Measurements from ENCODE around the gene POR.
"Not testable (repeated sequence)": the region's sequence is repeated elsewhere in the genome, so short reads cannot be mapped to it uniquely, and the experiment has no call there.

The POR gene

DNA sequence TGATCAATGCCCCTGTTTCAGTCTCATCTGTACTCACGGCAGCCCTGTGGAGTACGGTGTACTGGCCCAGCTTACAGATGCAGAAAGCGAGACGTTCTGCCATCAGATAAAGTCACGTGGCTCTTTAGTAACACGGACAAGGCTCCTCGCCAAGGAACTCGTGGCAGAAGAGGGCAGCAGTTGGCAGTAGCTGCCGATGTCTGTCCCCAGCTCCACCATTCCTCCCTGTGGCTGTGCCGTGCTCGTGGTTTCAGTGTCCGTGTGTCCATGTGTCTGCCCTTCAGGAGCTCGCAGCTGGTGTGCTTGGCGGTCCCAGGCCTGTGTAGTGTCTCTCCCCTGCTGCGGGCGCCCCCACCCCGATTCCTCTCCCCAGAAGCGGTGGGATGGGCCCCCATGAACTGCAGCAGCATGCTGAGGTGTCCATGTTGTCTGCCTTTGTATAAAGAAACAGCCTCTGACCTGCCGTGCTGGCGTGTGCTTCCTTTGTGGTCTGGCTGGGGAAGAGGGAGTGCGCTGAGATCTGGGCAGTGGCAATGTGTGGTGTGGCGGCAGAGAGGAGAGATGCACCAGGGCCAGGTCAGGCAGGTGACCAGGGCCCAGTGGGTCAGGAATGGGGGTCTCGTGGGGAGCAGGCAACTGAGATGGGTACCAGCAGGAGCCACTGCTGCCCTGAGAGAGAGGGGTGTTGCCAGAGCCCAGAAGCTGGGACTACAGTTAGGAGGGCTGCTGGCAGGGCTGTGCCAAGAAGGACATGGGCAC lies 26.3 kb upstream of the POR start:
- Histone ChIP-seq H3K4me3 (ENCODE audit: low read depth in 1 of 2, low read length in 2 of 2) (no peak overlapping the region), H3K27ac (ENCODE audit: low read length) (no peak overlapping the region), H3K9me3 (ENCODE audit: control insufficient read depth in 1 of 2, low read length in 2 of 2) (no peaks in the 10 kb centered on the region), H3K27me3 (ENCODE audit: low read depth, low read length) (no peaks in the 10 kb centered on the region), H3K36me3 (ENCODE audit: control insufficient read depth in 1 of 2, insufficient read depth in 2 of 2, low read length in 2 of 2) (peaks cover 16 to 45% of the 10 kb centered on the region in 2 donors), H3K4me1 (ENCODE audit: control insufficient read depth in 1 of 2, insufficient read depth in 2 of 2, low read length in 2 of 2) (peaks cover 0 to 5% of the 10 kb centered on the region in 2 donors)

DNA sequence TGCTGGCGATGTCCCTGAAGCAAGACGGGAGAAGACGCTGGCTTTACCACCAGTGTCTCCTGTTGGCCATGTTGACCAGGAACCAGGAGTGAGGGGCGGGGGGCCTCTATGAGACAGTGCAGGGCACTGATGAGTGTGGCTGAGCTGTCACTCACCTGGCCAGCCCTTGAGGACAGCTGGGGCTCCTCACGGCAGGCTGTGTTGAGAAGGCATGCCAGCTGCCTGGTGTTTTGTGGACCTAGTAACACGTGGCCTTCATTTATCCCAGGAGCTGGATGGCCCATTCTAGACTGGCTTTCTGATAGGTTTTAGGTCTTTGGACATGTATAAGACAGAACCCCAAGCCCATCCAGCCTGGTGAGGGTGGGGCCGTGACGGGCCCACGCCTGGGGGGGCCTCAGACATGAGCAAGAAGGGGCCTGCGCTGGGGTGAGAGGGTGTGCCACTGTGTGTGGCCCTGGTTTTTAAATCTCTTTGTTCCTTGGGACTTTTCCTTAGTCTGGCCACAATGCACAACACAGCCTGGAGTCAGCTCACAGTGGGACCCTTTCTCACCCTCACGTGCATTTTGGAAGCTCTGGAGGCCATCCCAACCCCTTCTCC lies 25.6 kb upstream of the POR start:
- peaks cover 12 to 39% of the 10 kb centered on the region in 2 donors for H3K36me3 ChIP-seq (ENCODE audit: control insufficient read depth in 1 of 2, insufficient read depth in 2 of 2, low read length in 2 of 2)
- no peaks in the 10 kb centered on the region for H3K9me3 ChIP-seq (ENCODE audit: control insufficient read depth in 1 of 2, low read length in 2 of 2)
- H3K4me3 ChIP-seq (ENCODE audit: low read depth in 1 of 2, low read length in 2 of 2): no peak overlapping the region
- no peak overlapping the region for H3K27ac ChIP-seq (ENCODE audit: low read length)
- peaks cover 0 to 5% of the 10 kb centered on the region in 2 donors for H3K4me1 ChIP-seq (ENCODE audit: control insufficient read depth in 1 of 2, insufficient read depth in 2 of 2, low read length in 2 of 2)
- no peaks in the 10 kb centered on the region for H3K27me3 ChIP-seq (ENCODE audit: low read depth, low read length)

DNA sequence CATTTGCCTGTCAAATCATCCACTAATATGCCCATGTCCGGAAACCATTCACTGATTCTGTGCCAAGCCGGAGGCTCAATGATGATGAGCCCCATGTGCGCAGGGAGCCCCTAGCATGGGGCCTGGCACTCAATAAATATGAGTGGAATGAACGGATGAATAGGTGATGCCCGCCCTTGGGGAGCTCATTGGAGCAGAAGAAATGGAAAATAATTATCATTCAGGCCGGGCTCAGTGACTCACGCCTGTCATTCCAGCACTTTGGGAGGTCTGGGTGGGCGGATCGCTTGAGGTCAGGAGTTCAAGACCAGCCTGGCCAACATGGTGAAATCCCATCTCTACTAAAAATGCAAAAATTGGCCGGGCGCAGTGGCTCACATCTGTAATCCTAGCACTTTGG lies 25.1 kb upstream of the POR start:
- H3K36me3 ChIP-seq (ENCODE audit: control insufficient read depth in 1 of 2, insufficient read depth in 2 of 2, low read length in 2 of 2): peaks cover 9 to 34% of the 10 kb centered on the region in 2 donors
- H3K4me3 ChIP-seq (ENCODE audit: low read depth in 1 of 2, low read length in 2 of 2): no peak overlapping the region
- no peaks in the 10 kb centered on the region for H3K9me3 ChIP-seq (ENCODE audit: control insufficient read depth in 1 of 2, low read length in 2 of 2)
- peaks cover 0 to 5% of the 10 kb centered on the region in 2 donors for H3K4me1 ChIP-seq (ENCODE audit: control insufficient read depth in 1 of 2, insufficient read depth in 2 of 2, low read length in 2 of 2)
- no peak overlapping the region for H3K27ac ChIP-seq (ENCODE audit: low read length)
- H3K27me3 ChIP-seq (ENCODE audit: low read depth, low read length): no peaks in the 10 kb centered on the region

DNA sequence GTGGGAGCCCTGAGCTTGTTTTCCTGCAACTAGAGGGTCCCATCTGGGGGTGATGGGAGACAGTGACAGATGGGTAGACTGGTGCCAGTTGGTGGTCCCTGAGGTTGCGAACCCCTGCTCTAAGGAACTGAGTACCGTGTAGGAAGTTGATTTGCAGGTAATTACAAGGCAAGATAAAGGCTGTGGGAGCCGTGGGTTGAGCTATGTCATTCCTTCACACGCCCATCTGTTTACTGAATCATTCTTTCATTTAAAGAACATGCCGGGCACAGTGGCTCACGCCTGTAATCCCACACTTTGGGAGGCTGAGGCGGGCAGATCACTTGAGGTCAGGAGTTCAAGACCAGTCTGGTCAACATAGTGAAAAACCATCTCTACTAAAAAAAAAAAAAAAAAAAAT lies 23.7 kb upstream of the POR start:
- not testable (repeated sequence) for H3K27ac ChIP-seq (ENCODE audit: low read length); H3K4me3 ChIP-seq (ENCODE audit: low read depth in 1 of 2, low read length in 2 of 2); H3K27me3 ChIP-seq (ENCODE audit: low read depth, low read length); H3K4me1 ChIP-seq (ENCODE audit: control insufficient read depth in 1 of 2, insufficient read depth in 2 of 2, low read length in 2 of 2); H3K9me3 ChIP-seq (ENCODE audit: control insufficient read depth in 1 of 2, low read length in 2 of 2)
- peaks cover 4 to 22% of the 10 kb centered on the region in 2 donors for H3K36me3 ChIP-seq (ENCODE audit: control insufficient read depth in 1 of 2, insufficient read depth in 2 of 2, low read length in 2 of 2)

DNA sequence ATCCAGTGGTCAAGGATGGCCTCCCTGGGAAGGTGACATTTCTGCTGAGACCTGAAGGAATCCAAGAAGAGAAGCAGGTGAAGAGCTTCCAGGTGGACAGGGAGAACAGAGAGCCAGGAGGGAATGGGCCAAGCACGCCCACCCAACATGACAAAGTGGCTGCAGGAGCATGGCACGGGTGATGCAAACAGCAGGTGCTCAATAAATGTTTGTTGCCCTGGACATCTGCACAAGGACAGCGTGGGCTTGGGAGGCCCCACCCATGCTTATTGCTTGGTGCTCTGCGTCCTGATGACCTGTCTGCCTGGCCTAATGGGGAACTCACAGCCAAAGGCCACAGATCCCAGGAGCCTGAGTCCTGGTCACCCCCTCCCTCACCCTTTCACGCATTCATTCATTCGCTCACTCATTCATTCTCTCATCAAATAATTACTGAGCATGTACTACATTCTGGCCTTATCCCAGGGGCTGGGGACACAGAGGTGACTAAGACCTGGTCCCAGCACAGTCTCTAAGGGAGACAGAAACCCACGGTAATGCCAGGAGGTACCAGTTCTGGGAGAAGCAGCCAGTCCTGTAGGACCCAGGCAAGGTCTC lies 23.0 kb upstream of the POR start:
- Histone ChIP-seq H3K9me3 (ENCODE audit: control insufficient read depth in 1 of 2, low read length in 2 of 2) (no peaks in the 10 kb centered on the region), H3K4me1 (ENCODE audit: control insufficient read depth in 1 of 2, insufficient read depth in 2 of 2, low read length in 2 of 2) (peaks cover 0 to 5% of the 10 kb centered on the region in 2 donors), H3K4me3 (ENCODE audit: low read depth in 1 of 2, low read length in 2 of 2) (no peak overlapping the region), H3K27me3 (ENCODE audit: low read depth, low read length) (no peaks in the 10 kb centered on the region), H3K27ac (ENCODE audit: low read length) (no peak overlapping the region), H3K36me3 (ENCODE audit: control insufficient read depth in 1 of 2, insufficient read depth in 2 of 2, low read length in 2 of 2) (peaks cover 4 to 16% of the 10 kb centered on the region in 2 donors)

DNA sequence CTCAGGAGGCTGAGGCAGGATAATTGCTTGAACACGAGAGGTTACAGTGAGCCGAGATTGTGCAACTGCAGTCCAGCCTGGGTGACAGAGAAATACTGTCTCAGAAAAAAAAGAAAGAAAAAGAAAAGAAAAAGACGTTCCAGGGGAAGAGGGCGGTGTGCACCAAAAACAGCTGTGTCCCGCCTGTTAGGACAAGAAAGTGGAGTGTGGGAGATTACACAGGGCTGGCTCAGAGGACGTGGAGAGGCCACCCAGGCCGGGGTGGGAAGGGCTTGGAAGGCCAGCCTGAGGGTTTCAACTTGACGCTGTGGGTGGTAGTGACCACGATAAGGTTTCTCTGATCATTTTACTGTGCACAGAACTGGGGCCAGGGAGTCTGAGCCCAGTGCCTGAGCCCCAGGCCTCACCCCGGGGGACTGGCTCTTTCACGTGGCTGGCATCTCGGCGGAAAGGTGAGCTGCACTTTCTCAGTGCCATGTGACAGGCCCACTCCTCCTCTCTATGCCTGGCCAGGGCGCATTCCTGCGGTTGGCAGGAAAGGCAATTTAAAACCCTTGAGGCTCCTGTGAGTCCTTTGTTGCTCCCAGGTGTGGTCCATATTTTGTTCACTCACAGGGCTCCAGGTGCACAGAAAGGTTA lies 22.2 kb upstream of the POR start:
- H3K27ac ChIP-seq (ENCODE audit: low read length): no peak overlapping the region
- no peaks in the 10 kb centered on the region for H3K9me3 ChIP-seq (ENCODE audit: control insufficient read depth in 1 of 2, low read length in 2 of 2)
- no peak overlapping the region for H3K4me3 ChIP-seq (ENCODE audit: low read depth in 1 of 2, low read length in 2 of 2)
- peaks cover 4 to 11% of the 10 kb centered on the region in 2 donors for H3K36me3 ChIP-seq (ENCODE audit: control insufficient read depth in 1 of 2, insufficient read depth in 2 of 2, low read length in 2 of 2)
- no peaks in the 10 kb centered on the region for H3K27me3 ChIP-seq (ENCODE audit: low read depth, low read length)
- peaks cover 0 to 5% of the 10 kb centered on the region in 2 donors for H3K4me1 ChIP-seq (ENCODE audit: control insufficient read depth in 1 of 2, insufficient read depth in 2 of 2, low read length in 2 of 2)

DNA sequence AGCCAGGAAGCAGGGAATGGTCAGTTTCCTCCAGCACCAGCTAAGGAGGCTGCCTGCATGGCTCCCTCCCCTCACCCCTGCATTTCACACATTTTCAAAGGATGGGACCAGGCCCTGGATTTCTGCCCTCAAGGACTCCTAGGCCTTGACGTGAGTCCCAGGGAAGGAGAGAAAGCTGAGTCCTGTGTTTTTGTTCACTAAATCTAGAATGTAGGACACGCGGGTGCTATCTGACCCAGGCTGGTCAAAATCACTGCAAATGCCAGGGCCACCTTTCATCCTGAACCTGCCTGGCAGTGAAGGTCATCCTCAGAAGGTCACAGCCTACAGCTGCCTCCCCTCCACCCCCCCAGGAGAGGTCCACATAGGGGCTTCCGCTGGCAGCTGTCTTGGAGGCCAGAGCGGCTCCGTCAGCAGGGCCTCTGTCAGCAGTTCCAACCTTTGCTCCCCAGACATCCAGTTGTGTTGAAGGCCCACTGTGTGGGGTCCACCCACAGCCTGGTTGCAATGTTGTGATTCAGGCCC lies 18.1 kb upstream of the POR start:
- H3K27ac ChIP-seq (ENCODE audit: low read length): no peak overlapping the region
- H3K4me1 ChIP-seq (ENCODE audit: control insufficient read depth in 1 of 2, insufficient read depth in 2 of 2, low read length in 2 of 2): peaks cover 0 to 5% of the 10 kb centered on the region in 2 donors
- H3K36me3 ChIP-seq (ENCODE audit: control insufficient read depth in 1 of 2, insufficient read depth in 2 of 2, low read length in 2 of 2): no peaks in the 10 kb centered on the region
- H3K9me3 ChIP-seq (ENCODE audit: control insufficient read depth in 1 of 2, low read length in 2 of 2): no peaks in the 10 kb centered on the region
- no peaks in the 10 kb centered on the region for H3K27me3 ChIP-seq (ENCODE audit: low read depth, low read length)
- no peak overlapping the region for H3K4me3 ChIP-seq (ENCODE audit: low read depth in 1 of 2, low read length in 2 of 2)

DNA sequence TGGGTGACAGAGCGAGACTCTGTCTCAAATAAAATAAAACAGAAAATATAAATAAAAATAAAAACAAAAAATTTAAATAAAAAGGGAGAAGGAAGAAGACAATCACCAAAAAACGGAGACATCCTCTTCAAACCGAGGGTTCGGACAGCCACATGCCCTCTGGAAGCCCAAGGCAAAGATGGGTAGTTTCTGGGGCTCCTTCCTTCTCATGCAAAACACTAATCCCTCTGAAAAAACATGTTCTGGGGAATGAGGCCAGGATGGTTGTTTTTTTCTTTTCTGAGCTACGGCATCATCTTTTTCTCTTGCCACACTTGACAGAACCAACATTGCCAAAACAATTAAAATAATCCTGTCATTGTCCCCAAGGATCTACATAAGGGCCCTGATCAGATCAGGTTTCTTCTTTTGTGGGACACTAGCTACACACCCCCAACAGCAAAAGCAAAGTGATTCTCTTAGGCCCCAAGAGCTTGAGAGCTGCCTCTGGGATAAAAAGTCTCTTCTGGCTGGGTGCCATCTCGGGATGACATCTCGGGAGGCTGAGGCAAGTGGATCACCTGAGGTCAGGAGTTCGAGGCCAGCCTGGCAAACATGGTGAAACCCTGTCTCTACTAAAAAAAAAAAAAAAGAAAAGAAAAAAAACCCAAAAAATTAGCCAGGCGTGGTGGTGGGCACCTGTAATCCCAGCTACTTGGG lies 14.2 kb upstream of the POR start:
- Histone ChIP-seq H3K4me1 (ENCODE audit: control insufficient read depth in 1 of 2, insufficient read depth in 2 of 2, low read length in 2 of 2) (no peaks in the 10 kb centered on the region), H3K4me3 (ENCODE audit: low read depth in 1 of 2, low read length in 2 of 2) (no peak overlapping the region), H3K27me3 (ENCODE audit: low read depth, low read length) (no peaks in the 10 kb centered on the region), H3K36me3 (ENCODE audit: control insufficient read depth in 1 of 2, insufficient read depth in 2 of 2, low read length in 2 of 2) (no peaks in the 10 kb centered on the region), H3K27ac (ENCODE audit: low read length) (no peak overlapping the region), H3K9me3 (ENCODE audit: control insufficient read depth in 1 of 2, low read length in 2 of 2) (no peaks in the 10 kb centered on the region)

DNA sequence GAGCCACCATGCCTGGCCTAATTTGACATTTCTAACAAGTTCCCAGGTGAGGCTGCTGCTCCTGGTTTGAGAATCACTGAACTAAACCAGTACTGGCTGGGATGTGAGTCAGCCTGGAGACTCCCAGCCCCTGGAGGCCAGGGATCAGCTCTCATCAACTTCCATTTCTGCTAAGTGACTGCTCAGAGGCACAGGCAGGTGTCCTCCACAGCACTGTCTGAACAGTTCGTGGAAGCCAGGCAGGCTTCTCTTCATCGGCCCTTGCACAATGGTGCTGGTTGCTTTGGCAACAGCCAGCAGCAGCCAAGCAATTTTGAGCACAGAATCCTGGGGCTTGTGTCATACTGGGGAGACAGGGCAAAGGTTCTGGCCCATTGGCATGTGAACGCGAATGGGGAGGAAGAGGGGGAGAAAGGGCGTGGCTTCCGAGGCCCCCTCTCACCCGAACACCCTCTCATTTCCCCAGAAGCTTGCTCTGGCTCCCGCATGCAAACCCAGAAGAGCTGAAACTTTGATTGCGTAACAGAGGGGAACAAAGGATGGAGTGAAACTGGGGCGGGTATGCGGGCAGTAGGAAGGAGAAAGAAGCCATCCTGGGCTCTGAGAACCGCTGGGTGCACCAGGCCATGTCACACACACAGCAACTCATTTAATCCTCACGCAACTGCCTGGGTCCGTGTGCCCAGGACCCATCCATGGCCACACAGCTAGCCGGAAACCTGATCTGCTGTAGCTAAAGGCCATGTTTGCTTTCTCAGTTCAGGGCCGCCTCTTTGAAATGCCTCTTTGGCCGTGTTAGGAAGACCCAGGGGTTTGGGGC lies 9.0 kb upstream of the POR start:
- no peaks in the 10 kb centered on the region for H3K9me3 ChIP-seq (ENCODE audit: control insufficient read depth in 1 of 2, low read length in 2 of 2)
- no peaks in the 10 kb centered on the region for H3K4me1 ChIP-seq (ENCODE audit: control insufficient read depth in 1 of 2, insufficient read depth in 2 of 2, low read length in 2 of 2)
- H3K27me3 ChIP-seq (ENCODE audit: low read depth, low read length): no peaks in the 10 kb centered on the region
- H3K27ac ChIP-seq (ENCODE audit: low read length): no peak overlapping the region
- H3K4me3 ChIP-seq (ENCODE audit: low read depth in 1 of 2, low read length in 2 of 2): no peak overlapping the region
- H3K36me3 ChIP-seq (ENCODE audit: control insufficient read depth in 1 of 2, insufficient read depth in 2 of 2, low read length in 2 of 2): no peaks in the 10 kb centered on the region

DNA sequence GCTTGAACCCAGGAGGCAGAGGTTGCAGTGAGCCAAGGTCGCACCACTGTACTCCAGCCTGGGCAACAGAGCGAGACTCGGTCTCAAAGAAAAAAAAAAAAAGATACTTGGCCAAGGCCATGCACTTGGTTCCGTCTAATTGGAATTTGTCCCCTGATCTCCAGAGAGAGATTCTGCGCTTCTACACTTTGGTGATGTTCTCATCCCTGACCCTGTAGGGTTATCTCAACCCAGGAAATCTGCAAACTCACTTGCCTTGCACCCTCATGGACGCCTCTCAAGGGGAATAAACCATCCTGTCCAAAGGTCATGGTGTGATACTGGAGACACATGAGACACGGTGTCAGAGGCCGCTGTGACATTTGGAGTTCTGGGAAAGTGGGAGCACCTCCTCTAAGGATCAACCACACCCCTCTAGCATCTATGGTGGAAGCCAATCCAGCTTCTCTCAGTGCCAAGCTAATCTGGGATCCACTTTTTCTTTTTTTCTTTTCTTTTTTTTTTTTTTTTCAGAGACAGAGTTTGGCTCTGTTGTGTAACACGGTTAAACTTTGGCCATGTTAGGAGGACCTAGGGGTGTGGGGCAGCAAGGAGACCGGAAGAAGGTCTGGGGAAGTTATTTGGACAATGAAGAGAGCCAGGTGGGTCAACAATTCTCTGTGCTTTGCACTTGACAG lies 7.8 kb upstream of the POR start:
- Histone ChIP-seq H3K36me3 (ENCODE audit: control insufficient read depth in 1 of 2, insufficient read depth in 2 of 2, low read length in 2 of 2) (no peaks in the 10 kb centered on the region), H3K4me1 (ENCODE audit: control insufficient read depth in 1 of 2, insufficient read depth in 2 of 2, low read length in 2 of 2) (no peaks in the 10 kb centered on the region), H3K27ac (ENCODE audit: low read length) (no peak overlapping the region), H3K27me3 (ENCODE audit: low read depth, low read length) (no peaks in the 10 kb centered on the region), H3K9me3 (ENCODE audit: control insufficient read depth in 1 of 2, low read length in 2 of 2) (no peaks in the 10 kb centered on the region), H3K4me3 (ENCODE audit: low read depth in 1 of 2, low read length in 2 of 2) (no peak overlapping the region)
